ENCODE data around the gene SSRP1. TPM values are rescaled to one million over a fixed set of nuclear protein-coding genes. Genes with fewer than 3 reads are reported as not detected.

The SSRP1 gene
- polyA plus RNA-seq, 4 donors: 32.4 to 95.4 (median 63.7) TPM

DNA sequence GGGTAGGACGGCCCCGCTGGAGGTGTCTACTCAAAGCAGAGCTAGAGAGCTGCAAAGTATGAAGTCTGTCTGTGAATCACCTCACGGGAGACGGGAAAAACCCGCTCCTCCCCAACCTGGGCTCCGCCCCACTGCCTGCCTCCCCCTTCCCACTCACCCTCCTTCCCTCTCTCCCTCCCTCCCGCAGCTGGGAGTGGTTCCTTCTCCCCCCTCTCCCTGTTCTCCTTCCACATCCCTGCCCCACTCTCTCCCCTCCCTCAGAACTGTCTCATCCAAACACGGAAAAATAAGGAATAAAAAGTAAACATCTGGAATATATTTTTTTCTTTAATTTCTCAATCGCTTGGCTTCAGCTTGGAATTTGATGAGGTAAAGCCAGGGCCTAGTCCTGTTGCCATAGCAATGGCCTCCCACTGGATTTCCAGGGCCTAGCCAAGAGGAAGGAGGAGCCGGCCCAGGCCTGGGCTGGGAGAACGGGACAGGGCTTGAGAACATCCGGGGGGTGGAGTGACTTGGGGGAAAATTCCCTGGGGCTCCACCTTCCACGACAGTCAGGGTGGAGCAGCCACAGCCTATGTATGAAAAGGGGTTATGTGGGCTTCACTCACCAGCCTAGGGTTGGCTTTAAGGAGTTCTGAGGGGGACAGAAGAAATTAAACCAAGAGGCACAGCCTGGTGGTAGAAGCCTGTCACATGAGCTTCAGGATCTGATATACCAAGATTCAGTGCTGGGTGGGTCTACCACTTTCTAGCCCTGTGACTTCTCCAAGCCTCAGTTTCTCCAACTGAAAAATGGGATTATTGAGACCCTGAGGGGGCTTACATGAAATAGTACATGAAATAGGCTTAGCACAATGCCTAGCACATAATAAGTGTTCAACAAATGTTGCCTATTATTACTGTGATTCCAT, 13.2 kb downstream of the SSRP1 start:
- Histone ChIP-seq H3K9me3 (ENCODE audit: control insufficient read depth in 2 of 2, insufficient read depth in 1 of 2, low read depth in 1 of 2, low read length in 1 of 2) (no peaks in the 10 kb centered on the region), H3K4me3 (ENCODE audit: low read depth in 1 of 3, low read length in 3 of 3) (peak overlapping the region in 2 of 3 donors; percentile 2 to 24), H3K36me3 (ENCODE audit: control insufficient read depth in 3 of 3, insufficient read depth in 2 of 3, low read depth in 1 of 3, low read length in 3 of 3) (peaks cover 5 to 45% (median 7%) of the 10 kb centered on the region in 3 donors), H3K27ac (ENCODE audit: low read depth in 1 of 3, low read length in 2 of 3) (peak overlapping the region; percentile 64 to 89 (median 87)), H3K27me3 (ENCODE audit: control insufficient read depth in 3 of 3, insufficient read depth in 3 of 3, low read length in 3 of 3) (no peaks in the 10 kb centered on the region), H3K4me1 (ENCODE audit: control insufficient read depth in 3 of 3, insufficient read depth in 2 of 3, low read depth in 1 of 3, low read length in 2 of 3) (peaks cover 6 to 52% (median 14%) of the 10 kb centered on the region in 3 donors)
- DNase-seq (peak; percentile 73 to 82), FAIRE-seq (no peak)
- WGBS, 3 donors: 8 to 27% (median 21%) methylated on average over 13 of the region's 13 CpGs

DNA sequence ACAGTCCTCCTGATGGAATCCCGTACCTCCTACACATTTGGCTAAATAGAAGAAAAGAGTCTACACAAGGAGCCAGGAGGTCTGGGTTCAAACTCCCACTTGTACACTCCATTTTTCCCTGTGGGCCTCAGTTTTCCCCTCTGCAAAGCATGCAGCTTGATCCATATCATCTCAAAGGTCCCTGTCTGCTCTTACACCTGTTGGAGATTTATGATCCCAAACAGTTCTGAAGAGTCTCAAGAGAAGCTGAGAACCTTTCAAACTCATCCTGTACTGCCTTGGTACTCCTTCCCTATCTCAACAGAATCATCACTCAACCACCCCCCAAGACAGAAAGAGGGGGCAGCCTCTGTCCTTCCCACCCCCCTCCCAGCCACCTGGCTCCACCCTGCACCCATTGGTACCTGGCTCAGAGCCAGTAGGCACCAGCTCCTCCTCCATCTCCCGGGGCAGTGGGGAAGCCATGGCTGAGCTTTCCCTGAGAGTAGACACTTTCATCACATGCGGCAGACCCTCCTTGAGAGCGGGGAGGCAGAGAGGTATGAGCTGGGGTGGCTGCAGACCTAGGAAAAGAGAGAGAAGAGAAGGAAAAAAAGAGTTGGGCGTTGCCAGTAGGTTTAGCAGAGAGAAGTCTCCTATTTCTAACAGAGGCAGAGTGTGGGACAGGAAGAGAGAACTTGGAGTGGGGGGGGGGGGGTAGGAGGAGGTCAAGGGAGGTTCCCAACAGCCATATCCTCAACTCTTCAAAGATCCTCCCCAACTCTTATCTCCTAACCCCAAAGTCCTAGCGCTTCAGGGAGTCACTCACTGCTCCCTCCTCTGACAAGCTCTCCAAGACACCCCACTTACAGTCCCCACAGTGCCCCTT, 14.1 kb downstream of the SSRP1 start:
- 29 to 50% (median 42%) methylated on average over 6 of the region's 6 CpGs for WGBS, 3 donors
- Histone ChIP-seq H3K36me3 (ENCODE audit: control insufficient read depth in 3 of 3, insufficient read depth in 2 of 3, low read depth in 1 of 3, low read length in 3 of 3) (peaks cover 4 to 47% (median 5%) of the 10 kb centered on the region in 3 donors), H3K27me3 (ENCODE audit: control insufficient read depth in 3 of 3, insufficient read depth in 3 of 3, low read length in 3 of 3) (no peaks in the 10 kb centered on the region), H3K4me1 (ENCODE audit: control insufficient read depth in 3 of 3, insufficient read depth in 2 of 3, low read depth in 1 of 3, low read length in 2 of 3) (peaks cover 6 to 50% (median 13%) of the 10 kb centered on the region in 3 donors), H3K9me3 (ENCODE audit: control insufficient read depth in 2 of 2, insufficient read depth in 1 of 2, low read depth in 1 of 2, low read length in 1 of 2) (no peaks in the 10 kb centered on the region), H3K4me3 (ENCODE audit: low read depth in 1 of 3, low read length in 3 of 3) (peak overlapping the region in 2 of 3 donors; percentile 24 to 25), H3K27ac (ENCODE audit: low read depth in 1 of 3, low read length in 2 of 3) (peak overlapping the region; percentile 47 to 89 (median 87))
- FAIRE-seq: no peak
- DNase-seq: peak in 1 of 2 donors; percentile 41

DNA sequence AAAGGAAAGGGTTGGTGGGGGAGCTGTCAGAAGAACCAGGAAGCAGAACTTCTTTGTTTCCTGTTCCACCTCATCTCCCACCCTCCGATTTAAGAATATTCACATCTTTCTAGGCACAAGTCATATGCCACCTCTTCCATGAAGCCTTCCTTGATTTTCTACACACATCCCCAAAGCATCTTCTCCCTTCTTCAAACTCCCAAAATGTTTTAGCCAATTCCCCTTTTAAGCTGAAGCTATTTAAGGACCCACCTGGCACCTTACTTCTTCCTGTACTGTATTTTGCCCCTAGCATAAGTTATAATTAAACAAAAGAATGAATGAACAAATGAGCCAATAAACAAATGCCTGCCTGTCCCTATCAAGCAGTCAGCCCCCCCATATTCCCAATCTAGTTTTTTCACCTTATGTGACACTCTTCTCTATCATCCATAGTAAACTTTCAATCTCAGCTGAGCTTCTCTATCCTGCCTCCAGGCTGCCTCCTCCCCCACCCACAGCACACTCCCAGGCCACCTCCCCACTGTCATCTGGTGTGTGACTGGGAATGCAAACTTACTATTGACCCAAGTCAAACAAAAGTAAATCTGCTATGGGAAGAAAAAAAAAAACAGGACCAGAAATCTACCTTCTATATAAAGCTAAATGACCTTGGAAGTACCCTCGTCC, 14.8 kb downstream of the SSRP1 start:
- Histone ChIP-seq H3K4me3 (ENCODE audit: low read depth in 1 of 3, low read length in 3 of 3) (no peak overlapping the region), H3K9me3 (ENCODE audit: control insufficient read depth in 2 of 2, insufficient read depth in 1 of 2, low read depth in 1 of 2, low read length in 1 of 2) (no peaks in the 10 kb centered on the region), H3K27me3 (ENCODE audit: control insufficient read depth in 3 of 3, insufficient read depth in 3 of 3, low read length in 3 of 3) (no peaks in the 10 kb centered on the region), H3K27ac (ENCODE audit: low read depth in 1 of 3, low read length in 2 of 3) (peak overlapping the region in 2 of 3 donors; percentile 87 to 89), H3K36me3 (ENCODE audit: control insufficient read depth in 3 of 3, insufficient read depth in 2 of 3, low read depth in 1 of 3, low read length in 3 of 3) (peaks cover 4 to 46% (median 5%) of the 10 kb centered on the region in 3 donors), H3K4me1 (ENCODE audit: control insufficient read depth in 3 of 3, insufficient read depth in 2 of 3, low read depth in 1 of 3, low read length in 2 of 3) (peaks cover 3 to 42% (median 5%) of the 10 kb centered on the region in 3 donors)
- FAIRE-seq: no peak
- peak; percentile 50 to 52 for DNase-seq
- 70 to 84% (median 78%) methylated on average over 2 of the region's 2 CpGs for whole genome bisulfite sequencing, 3 donors

DNA sequence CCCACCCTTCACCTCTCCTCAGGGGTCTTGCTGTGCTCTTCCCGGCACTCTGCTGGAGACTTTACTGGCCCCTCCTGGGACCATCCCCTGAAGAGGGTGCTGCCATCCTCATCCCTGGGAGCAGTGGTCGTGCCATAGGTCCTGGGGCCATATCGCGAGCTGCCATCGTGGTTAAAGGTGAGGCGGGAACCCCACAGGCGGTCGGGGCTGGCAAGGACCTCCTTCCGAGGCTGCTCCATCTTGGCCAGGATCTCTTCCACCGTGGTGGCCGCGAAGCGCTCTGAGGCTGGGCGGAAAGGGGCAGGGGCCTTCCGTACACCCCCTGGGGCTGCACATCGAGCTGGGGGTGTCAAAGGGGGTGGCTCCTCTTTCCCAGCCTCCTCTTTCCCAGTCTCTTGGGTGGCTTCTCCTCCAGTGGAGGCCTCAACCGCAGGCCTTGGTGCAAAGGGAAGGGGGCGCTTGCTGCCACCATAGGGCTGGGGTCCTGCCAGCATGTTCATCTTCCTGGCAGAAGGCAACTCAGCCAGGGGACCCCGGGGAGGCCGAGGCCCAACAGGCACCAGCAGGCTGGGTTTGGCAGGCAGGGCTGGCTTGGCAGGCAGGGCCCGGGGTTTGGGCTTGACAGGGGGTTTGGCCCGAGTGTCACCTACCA, 15.5 kb downstream of the SSRP1 start:
- DNase-seq: no peak
- WGBS, 3 donors: 86 to 87% (median 86%) methylated on average over 21 to 22 of the region's 22 CpGs
- Histone ChIP-seq H3K36me3 (ENCODE audit: control insufficient read depth in 3 of 3, insufficient read depth in 2 of 3, low read depth in 1 of 3, low read length in 3 of 3) (peaks cover 4 to 51% (median 5%) of the 10 kb centered on the region in 3 donors), H3K27me3 (ENCODE audit: control insufficient read depth in 3 of 3, insufficient read depth in 3 of 3, low read length in 3 of 3) (no peaks in the 10 kb centered on the region), H3K27ac (ENCODE audit: low read depth in 1 of 3, low read length in 2 of 3) (no peak overlapping the region), H3K4me1 (ENCODE audit: control insufficient read depth in 3 of 3, insufficient read depth in 2 of 3, low read depth in 1 of 3, low read length in 2 of 3) (peaks cover 3 to 36% (median 4%) of the 10 kb centered on the region in 3 donors), H3K4me3 (ENCODE audit: low read depth in 1 of 3, low read length in 3 of 3) (no peak overlapping the region), H3K9me3 (ENCODE audit: control insufficient read depth in 2 of 2, insufficient read depth in 1 of 2, low read depth in 1 of 2, low read length in 1 of 2) (no peaks in the 10 kb centered on the region)
- no peak for FAIRE-seq

DNA sequence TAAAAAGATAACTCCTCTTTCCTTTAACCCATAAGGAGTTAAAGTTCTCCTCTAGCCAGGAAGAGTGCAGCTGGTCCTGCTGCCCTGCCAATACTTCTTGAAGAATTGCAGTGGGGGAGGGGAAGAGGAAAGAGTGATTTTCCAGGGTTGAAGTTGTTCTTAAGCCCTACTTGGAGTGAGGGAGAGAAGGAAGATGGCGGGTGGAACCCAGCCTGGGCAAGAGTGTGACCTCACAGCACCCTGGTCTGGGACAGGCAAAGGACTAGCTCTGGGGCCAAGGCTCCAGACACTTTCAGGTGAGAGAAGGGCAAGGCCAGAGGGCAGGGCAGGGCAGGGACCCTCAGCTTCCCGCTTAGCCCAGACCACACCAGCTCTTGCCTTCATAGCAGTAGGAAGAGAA, 17.5 kb downstream of the SSRP1 start:
- Histone ChIP-seq H3K27me3 (ENCODE audit: control insufficient read depth in 3 of 3, insufficient read depth in 3 of 3, low read length in 3 of 3) (no peaks in the 10 kb centered on the region), H3K36me3 (ENCODE audit: control insufficient read depth in 3 of 3, insufficient read depth in 2 of 3, low read depth in 1 of 3, low read length in 3 of 3) (peaks cover 5 to 70% (median 8%) of the 10 kb centered on the region in 3 donors), H3K4me3 (ENCODE audit: low read depth in 1 of 3, low read length in 3 of 3) (no peak overlapping the region)

DNA sequence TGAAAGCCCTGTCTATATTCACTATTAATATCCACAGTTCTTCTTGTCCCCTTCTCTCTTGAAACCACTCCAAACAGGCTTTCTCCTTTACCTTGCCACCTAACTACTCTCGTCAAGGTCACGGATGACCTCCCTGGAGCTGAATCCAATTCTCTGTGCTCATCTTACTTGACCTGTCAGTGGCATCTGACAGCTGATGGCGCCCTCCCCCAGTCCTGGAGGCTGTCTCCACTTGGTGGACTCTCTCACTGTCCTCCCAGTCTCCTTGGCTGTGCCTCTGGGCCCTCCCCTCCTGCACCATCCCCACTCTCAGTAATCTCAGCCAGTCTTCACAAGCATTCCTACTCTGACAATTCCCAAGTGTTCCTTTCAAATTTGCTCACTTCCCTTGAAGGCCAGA, 19.7 kb downstream of the SSRP1 start:
- Histone ChIP-seq H3K27ac (ENCODE audit: low read depth in 1 of 3, low read length in 2 of 3) (peak overlapping the region in 2 of 3 donors; percentile 22 to 25), H3K4me3 (ENCODE audit: low read depth in 1 of 3, low read length in 3 of 3) (no peak overlapping the region), H3K36me3 (ENCODE audit: control insufficient read depth in 3 of 3, insufficient read depth in 2 of 3, low read depth in 1 of 3, low read length in 3 of 3) (peaks cover 5 to 81% (median 8%) of the 10 kb centered on the region in 3 donors), H3K9me3 (ENCODE audit: control insufficient read depth in 2 of 2, insufficient read depth in 1 of 2, low read depth in 1 of 2, low read length in 1 of 2) (no peaks in the 10 kb centered on the region), H3K4me1 (ENCODE audit: control insufficient read depth in 3 of 3, insufficient read depth in 2 of 3, low read depth in 1 of 3, low read length in 2 of 3) (peaks cover 4 to 38% (median 15%) of the 10 kb centered on the region in 3 donors), H3K27me3 (ENCODE audit: control insufficient read depth in 3 of 3, insufficient read depth in 3 of 3, low read length in 3 of 3) (no peaks in the 10 kb centered on the region)
- no peak for FAIRE-seq
- WGBS, 3 donors: 76 to 81% (median 78%) methylated on average over 3 of the region's 3 CpGs
- no peak for DNase-seq

More for the DNA sequence above, 17.5 kb downstream of the SSRP1 start:
- no peaks in the 10 kb centered on the region for H3K9me3 ChIP-seq (ENCODE audit: control insufficient read depth in 2 of 2, insufficient read depth in 1 of 2, low read depth in 1 of 2, low read length in 1 of 2)
- 37 to 63% (median 51%) methylated on average over 2 of the region's 2 CpGs for WGBS, 3 donors
- H3K27ac ChIP-seq (ENCODE audit: low read depth in 1 of 3, low read length in 2 of 3): peak overlapping the region in 1 of 3 donors; percentile 64
- DNase-seq: peak in 1 of 2 donors; percentile 35
- FAIRE-seq: no peak
- peaks cover 4 to 40% (median 12%) of the 10 kb centered on the region in 3 donors for H3K4me1 ChIP-seq (ENCODE audit: control insufficient read depth in 3 of 3, insufficient read depth in 2 of 3, low read depth in 1 of 3, low read length in 2 of 3)

DNA sequence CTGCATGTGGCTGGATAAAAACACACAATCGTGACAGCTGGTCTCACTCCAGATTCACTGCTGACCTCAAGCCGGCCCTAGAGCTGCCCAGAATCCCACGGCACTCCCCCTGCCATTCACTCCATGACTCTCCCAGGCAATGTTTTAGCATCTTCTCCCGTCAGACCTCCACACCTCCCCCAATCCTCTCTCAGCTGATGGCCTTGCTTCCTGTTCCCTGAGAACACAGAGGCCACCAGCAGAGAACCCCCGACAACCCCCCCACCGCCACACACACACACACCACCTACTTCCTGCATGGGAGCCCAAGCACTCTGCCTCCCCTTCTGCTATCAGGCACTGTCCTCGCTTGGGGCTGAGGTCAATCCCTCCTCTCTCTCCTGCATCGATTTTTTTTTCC, 20.2 kb downstream of the SSRP1 start:
- Histone ChIP-seq H3K36me3 (ENCODE audit: control insufficient read depth in 3 of 3, insufficient read depth in 2 of 3, low read depth in 1 of 3, low read length in 3 of 3) (peaks cover 5 to 83% (median 8%) of the 10 kb centered on the region in 3 donors), H3K27me3 (ENCODE audit: control insufficient read depth in 3 of 3, insufficient read depth in 3 of 3, low read length in 3 of 3) (no peaks in the 10 kb centered on the region), H3K4me3 (ENCODE audit: low read depth in 1 of 3, low read length in 3 of 3) (no peak overlapping the region), H3K27ac (ENCODE audit: low read depth in 1 of 3, low read length in 2 of 3) (no peak overlapping the region), H3K4me1 (ENCODE audit: control insufficient read depth in 3 of 3, insufficient read depth in 2 of 3, low read depth in 1 of 3, low read length in 2 of 3) (peaks cover 7 to 44% (median 15%) of the 10 kb centered on the region in 3 donors), H3K9me3 (ENCODE audit: control insufficient read depth in 2 of 2, insufficient read depth in 1 of 2, low read depth in 1 of 2, low read length in 1 of 2) (no peaks in the 10 kb centered on the region)
- FAIRE-seq (no peak), DNase-seq (no peak)
- 31 to 60% (median 45%) methylated on average over 8 of the region's 8 CpGs for WGBS, 3 donors

Measured in small intestine (tissue), 7 donors.